C4-2B (cell line): ENCODE measurements around the gene FBXO31.

ENCODE experiments used
- CTCF ChIP-seq: fragments of 450-650 bp; conservative IDR thresholded peaks from 2 replicates; pipeline ENCODE4 v1.5.1; 2017; ENCODE audit warnings: mild to moderate bottlenecking
- ZFX ChIP-seq: fragments of 450-650 bp; IDR thresholded peaks from 2 replicates; pipeline ENCODE4 v1.6.1; 2017

- no peak for TF ChIP-seq CTCF
- TF ChIP-seq ZFX, result no peak
These were observed 25.6 kb upstream of the FBXO31 start for GRCh38 chr16:87409153-87409552.
